HG03060 (cell line): ENCODE measurements around the gene LCA5L.
"Not testable (repeated sequence)": the region's sequence is repeated elsewhere in the genome, so short reads cannot be mapped to it uniquely, and the experiment has no call there.

ENCODE experiments used
- ATAC-seq: cut with Tn5 transposase; IDR thresholded peaks from one replicate; pipeline ENCODE4 v1.9.1; 2021; ENCODE audit warnings: low read depth, moderate number of reproducible peaks; ENCODE audit not compliant: unreplicated experiment

LCA5L gene

GRCh38 chr21:39388811-39389155 lies 56.8 kb downstream of the LCA5L start:
- no peak for ATAC-seq

DNA sequence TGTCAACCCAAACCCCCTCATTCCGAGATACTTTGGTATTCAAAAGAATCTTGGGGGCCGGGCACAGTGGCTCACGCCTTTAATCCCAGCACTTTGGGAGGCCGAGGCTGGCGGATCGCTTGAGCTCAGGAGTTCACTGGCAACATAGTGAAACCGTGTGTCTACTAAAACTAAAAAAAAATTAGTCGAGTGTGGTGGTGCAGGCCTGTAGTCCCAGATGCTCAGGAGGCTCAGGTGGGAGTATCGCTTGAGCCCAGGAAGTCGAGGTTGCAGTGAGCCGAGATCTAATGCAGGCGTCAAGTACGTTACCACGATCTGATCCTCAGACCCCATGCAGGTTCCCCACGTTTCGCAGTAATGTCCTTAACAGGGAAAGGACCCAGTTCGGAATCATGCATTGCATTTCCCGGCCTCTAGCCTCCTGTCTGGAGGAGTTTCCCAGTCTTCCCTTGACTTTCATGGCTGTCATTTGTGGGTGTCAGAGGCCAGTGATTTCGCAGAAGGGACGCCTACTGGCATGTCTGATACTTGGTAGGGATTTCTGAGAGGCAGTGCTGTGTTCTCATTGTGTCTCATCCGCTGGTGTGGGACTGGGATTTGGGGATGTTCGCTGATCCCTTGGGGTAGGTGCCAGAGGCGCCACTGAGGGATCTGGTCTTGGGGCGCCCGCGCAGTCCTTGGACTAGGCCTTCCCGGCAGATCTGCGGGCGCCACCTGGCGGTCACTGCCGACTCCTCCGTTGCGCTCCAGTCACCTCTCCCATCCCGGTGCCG lies 57.4 kb downstream of the LCA5L start:
- ATAC-seq: peak; percentile 40

- no peak for ATAC-seq
Observed at GRCh38 chr21:39387461-39388037, 58.0 kb downstream of the LCA5L start.

DNA sequence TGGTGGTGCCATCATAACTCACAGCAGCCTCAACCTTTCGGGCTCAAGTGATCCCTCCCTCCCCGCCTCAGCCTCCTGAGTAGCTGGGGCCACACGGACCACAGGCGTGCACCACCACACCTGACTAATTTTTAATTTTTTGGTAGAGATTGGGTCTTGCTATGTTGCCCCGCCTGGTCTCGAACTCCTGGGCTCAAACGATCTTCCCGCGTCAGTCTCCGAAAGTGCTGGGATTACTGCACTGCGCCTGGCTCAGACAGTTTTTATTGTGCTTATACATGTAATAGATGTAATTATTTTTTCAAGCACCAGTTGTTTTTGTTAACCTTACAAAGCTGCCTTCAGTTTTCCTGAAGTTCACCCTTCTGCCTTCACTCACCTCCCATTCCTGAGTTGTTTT lies 58.7 kb downstream of the LCA5L start:
- no peak for ATAC-seq

DNA sequence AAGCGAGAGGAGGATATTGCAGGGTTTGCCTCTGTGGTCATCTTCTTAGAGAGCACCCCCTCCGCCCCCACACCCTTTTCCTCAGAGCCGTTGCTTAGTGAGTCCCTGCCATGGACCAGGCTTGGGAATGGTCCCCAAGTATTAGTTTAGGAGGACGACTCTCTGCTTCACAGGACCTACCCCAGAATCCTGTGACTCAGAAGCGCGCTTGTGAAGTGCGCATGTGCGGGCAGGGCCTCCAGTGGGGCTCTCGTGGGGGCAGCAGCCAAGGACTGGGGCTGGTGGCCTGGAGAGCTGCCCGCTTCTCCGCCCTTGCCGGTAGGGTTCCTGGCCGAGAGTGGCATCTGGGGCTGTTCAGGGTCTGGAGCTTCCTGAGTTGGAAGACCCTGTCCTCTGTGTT lies 59.4 kb downstream of the LCA5L start:
- no peak for ATAC-seq

- ATAC-seq: no peak
Observed at GRCh38 chr21:39385299-39386145, 60.1 kb downstream of the LCA5L start.

DNA sequence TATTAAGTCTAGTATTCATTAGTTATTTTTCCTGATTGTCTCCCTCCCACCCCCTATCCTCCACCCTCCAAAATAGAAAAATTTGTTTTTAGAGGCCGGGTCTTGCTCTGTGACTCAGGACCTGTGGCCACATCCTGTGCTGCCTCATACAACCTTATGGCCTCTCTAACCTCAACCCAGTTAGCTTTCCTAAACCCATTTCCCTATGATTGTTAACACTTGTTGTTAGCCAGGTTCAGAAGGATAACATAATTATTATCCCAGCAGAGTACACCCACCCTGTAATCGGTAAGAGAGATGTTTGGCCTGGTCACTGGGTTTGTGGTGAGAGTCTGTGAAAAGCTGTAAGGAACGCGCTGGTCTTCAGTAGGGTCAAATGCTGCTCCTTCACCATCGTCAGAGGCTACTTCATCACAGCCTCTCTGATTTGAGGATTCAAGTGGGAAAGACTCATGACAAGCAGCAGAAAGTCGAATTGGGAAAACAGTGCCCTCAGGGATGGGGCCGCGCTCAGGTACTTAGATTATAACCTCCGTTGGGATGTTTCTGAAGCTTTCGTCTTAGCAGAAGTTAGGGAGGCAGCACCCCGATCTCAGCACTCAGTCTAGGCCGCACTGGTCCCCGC lies 60.8 kb downstream of the LCA5L start:
- ATAC-seq: no peak

GRCh38 chr21:39382096-39382495 lies 63.5 kb downstream of the LCA5L start:
- ATAC-seq: not testable (repeated sequence)

DNA sequence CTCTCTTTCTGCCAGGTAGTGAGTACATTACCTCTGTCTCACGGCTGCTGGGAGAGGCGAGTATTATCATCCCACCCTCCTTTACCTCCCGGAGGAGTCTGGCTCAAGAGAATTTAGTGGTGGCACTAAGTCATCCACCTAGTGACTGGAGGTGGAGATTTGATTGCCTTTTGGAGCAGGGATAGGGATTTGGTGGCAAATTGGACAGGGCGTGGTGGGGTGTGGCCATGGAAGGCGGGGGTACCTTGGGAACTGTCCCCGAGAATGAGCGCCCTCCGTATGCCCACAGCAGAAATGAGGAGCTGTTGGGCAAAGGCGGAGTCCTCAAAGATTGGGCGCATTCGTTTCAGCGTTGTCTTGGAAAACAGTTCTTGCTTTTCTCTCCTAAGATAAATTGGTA lies 64.6 kb downstream of the LCA5L start:
- ATAC-seq: no peak

DNA sequence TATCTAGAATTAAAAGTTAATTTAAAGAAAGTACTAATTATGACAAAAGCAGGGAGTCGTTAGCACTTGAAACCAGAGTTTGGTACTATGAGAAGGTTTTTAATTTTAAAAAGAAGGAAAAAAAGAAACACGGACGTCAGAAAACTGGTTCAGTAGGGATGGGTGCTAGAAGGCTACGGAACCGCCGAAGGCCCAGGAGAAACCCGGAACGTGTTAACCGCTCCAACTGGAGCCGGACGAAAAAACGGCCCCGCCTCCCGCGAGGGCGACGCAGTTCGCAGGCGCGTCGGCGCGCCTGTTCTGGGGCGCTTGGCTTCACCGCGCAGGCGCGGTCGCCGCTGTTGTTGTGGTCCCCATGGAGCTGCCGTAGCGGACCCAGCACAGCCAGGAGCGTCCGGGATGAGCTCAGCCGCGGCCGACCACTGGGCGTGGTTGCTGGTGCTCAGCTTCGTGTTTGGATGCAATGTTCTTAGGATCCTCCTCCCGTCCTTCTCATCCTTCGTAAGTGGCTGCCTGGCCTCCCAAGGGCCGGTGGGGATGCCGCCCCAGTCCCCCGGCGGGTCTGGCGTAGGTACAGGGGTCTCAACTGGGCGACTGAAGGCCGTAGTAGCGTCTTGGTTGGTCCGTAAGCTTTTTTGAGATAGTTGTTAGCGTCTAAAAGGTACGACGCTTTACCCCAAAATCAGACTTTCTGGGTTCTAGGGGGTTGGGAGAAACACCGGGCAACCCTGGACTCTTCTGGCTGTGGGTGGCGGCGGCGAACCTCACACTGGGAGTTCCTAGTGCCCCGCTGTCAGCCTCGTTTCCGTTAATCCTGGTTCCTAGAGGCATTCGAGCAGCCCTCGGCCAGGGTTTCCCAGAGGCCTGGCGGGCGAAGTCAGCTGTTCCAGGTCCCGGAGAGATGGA lies 65.3 kb downstream of the LCA5L start:
- peak; percentile 81 for ATAC-seq

GRCh38 chr21:39377444-39378050 lies 68.0 kb downstream of the LCA5L start:
- ATAC-seq: no peak

GRCh38 chr21:39375446-39375845 lies 70.1 kb downstream of the LCA5L start:
- ATAC-seq: no peak

GRCh38 chr21:39374046-39374445 lies 71.5 kb downstream of the LCA5L start:
- ATAC-seq: no peak

DNA sequence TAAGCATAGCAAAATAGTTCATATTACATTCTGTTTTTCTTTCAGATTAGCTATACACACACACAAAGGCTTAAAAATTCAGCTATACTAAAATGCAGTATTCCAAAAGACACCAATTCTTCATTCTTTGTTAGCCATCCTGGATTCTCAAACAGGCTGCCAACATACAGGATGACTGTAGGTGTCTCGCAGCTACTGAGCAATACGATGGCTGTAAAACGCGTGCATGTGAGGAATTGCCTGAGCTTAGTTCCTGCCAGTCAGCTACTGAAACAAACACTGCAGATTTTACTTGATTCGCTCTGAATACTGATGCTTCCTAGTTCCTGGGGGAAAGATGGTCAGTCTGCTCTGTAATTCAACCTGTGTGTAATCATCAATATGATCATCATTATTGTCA lies 71.9 kb downstream of the LCA5L start:
- ATAC-seq: no peak

GRCh38 chr21:39369896-39370288 lies 75.7 kb downstream of the LCA5L start:
- not testable (repeated sequence) for ATAC-seq

GRCh38 chr21:39367783-39368182 lies 77.8 kb downstream of the LCA5L start:
- ATAC-seq: no peak

DNA sequence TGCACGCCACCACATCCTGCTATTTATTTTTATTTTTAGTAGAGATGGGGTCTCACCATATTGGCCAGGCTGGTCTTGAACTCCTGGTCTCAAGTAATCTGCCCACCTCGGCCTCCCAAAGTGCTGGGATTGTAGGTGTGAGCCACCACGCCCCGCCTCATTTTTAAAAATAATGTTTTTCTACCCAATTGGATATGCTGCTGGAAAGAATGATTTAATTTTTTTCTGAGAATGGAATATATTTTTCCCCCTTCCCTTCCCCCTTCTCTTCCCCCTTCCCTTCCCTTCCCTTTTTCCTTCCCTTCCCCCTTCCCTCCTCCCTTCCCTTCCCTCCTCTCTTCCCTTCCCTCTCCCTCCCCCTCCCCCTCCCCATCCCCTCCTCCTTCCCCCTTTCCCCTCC lies 79.0 kb downstream of the LCA5L start:
- no peak for ATAC-seq

DNA sequence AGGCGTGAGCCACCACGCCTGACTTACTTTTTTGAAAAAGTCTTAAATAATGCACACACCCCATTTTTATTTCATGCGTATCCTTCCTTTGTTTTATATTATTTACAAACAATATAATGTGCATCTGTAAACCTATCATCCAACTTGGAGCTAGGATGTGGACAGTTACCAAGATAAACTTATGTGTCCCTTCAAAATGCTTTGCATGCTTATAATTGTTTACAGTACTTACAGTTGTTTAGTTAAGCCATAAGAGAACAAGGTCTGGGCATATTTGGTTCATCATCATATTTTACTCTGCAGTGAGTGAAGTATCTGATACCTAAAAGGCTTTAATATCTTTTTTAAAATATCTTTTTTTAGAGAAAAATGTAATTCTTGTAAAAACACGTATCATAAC lies 80.6 kb downstream of the LCA5L start:
- no peak for ATAC-seq

- ATAC-seq: no peak
Observed at GRCh38 chr21:39363607-39364555, 81.7 kb downstream of the LCA5L start.
